Sigmoid colon (tissue), 4 donors: ENCODE results near the gene EFL1.

Experiments used
- EP300 ChIP-seq, 4 donors: sonication (generic); formaldehyde crosslinking; IDR thresholded peaks; one replicate each; pipeline ENCODE4 v1.6.1; 2017; ENCODE audit warnings: antibody characterized with exemption in 4 of 4
- TF ChIP-seq, protein P1 (sequence below), 4 experiments: fragments of 450-650 bp in 3 of 4; fragments of 200-600 bp in 1 of 4; IDR thresholded peaks; one replicate each; pipeline ENCODE4 v1.5.1; 2016 to 2019; ENCODE audit warnings: antibody characterized with exemption in 4 of 4, mild to moderate bottlenecking in 3 of 4, moderate library complexity in 2 of 4

DNA sequence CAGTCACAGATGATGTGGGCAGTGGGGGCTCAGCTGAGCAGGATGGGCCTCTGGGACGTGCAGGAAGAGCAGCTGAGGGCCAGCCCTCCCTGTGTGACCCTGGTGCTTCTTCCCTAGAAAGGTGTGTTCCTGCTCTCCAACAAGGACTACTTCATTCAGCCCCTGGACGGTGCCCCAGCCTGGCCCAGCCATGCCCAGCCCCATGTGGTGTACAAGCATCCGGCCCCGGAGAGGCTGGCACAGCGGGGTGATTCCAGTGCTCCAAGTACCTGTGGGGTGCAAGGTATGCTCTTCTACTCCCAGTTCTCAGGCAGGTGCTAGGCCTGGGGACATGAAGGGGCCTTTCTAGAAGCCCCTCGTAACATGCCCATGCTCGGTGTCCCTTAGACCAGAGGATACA lies 38.3 kb upstream of the EFL1 start:
- TF ChIP-seq EP300 (IDR thresholded peaks at IDR 0.05) = no peak
- TF ChIP-seq, protein P1, sequence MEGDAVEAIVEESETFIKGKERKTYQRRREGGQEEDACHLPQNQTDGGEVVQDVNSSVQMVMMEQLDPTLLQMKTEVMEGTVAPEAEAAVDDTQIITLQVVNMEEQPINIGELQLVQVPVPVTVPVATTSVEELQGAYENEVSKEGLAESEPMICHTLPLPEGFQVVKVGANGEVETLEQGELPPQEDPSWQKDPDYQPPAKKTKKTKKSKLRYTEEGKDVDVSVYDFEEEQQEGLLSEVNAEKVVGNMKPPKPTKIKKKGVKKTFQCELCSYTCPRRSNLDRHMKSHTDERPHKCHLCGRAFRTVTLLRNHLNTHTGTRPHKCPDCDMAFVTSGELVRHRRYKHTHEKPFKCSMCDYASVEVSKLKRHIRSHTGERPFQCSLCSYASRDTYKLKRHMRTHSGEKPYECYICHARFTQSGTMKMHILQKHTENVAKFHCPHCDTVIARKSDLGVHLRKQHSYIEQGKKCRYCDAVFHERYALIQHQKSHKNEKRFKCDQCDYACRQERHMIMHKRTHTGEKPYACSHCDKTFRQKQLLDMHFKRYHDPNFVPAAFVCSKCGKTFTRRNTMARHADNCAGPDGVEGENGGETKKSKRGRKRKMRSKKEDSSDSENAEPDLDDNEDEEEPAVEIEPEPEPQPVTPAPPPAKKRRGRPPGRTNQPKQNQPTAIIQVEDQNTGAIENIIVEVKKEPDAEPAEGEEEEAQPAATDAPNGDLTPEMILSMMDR (IDR thresholded peaks at IDR 0.05) = no peak
